HG02981 (cell line): ENCODE results near the gene AEBP1.

Experiments
- ATAC-seq: cut with Tn5 transposase; IDR thresholded peaks from one replicate; pipeline ENCODE4 v1.9.1; 2021; ENCODE audit warnings: mild to moderate bottlenecking, moderate library complexity; ENCODE audit not compliant: unreplicated experiment

Gene AEBP1

DNA sequence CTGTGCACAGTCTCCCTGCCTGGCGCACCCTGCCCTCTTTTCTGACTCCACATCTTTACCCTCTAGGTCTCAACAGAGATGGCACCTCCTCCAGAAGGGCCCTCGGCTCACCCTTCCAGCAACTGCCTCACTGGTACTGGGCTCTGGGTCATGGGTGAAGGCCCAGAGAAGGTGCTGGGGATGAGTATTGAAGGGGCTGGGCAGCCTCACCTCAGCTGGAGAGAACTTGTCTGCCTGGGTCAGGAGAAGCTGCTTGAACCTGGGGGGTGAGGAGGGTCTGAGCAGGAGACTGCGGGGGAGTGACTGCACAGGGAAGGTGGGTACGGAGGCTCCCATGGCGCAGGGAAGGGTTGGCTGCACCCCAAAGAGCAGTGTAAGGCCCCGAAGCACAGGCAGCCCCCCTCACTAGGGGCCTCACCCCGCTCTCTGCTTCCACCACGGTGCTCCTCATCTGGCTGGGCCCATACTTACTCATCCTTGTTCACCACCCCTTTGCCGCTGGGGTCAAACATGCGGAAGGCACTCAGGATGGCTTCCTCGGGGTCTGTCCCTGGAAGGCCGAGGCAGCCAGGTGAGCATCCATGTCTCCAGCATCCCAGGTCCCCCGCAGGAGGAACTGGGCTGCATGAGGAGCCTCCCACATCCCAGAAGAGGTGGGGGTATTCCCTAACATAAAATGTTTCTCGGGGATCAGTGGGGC lies 35.3 kb downstream of the AEBP1 start:
- no peak for ATAC-seq

DNA sequence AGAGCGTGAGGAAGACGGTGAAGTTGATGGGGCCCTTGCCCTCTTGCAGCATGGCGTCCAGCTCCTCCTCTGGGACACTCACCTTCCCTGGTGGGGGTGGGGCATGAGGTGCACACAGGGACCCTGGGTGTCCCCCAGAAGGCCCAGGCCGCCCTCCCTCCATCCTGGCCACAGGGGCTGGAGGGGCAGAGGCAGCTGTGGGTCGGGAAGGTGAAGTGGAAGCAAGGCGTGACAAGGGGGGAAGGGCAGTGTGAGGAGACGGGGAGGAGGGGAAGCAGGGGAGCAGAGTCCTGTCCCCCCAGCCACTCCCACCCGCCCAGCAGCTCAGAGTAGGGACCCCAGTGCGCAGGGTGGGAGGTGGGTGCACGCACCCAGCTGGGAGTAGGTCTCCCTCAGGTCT lies 36.2 kb downstream of the AEBP1 start:
- no peak for ATAC-seq

DNA sequence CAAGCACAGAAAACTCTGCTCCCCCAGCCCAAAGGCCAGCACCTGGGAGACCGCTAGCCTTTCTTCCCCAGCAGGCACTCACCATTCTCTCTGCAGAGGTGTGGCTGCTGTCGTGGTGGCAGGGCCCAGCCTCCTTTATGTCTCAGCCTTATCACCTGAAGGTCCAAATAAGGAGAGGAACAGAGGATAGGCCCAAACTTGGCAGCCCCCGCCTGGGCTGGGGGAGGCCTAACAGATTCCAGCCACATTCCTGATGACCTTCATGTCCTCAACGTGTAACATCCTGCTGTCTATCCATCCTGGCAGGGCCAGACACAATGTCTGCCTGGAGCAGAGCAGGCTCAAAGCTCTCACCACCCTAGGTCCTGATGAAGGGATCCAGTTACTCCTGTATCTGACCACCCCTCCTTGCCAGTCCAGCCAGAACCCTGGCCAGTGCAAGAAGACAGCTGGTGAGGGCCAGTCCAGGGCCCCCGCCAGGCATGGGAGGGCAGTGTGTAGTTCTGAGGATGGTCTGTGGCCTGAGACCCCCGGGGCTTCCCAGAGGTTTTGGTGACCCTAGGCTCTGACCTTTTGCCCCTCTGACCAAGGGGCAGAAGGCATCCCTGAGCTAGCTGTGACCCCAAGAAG lies 37.2 kb downstream of the AEBP1 start, which contains the start of gene MYL7:
Gene MYL7 (minus strand): TSS at position 112 of the 630 bp plus-strand sequence. CDS start 27 bp downstream, at position 85.
- ATAC-seq = no peak

DNA sequence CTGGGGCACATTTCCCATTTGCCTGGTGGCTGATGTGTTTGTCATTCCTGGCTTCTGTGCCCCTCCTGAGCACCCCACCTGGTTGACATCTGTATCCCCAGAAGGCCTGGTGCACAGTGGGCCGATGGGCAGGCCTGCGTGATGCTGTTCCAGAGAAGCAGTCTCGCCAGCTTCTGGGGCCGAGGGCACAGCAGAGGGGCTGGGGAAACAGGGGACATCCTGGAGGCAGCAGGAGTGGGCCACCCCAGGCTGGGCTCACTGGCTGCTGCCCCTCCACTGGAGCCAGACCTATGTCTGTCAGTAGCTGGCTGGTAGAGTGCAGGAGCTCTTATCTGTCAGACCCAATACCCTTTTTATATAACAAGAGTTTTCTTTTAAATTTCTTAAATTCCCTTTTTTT lies 37.9 kb downstream of the AEBP1 start:
- ATAC-seq = no peak

DNA sequence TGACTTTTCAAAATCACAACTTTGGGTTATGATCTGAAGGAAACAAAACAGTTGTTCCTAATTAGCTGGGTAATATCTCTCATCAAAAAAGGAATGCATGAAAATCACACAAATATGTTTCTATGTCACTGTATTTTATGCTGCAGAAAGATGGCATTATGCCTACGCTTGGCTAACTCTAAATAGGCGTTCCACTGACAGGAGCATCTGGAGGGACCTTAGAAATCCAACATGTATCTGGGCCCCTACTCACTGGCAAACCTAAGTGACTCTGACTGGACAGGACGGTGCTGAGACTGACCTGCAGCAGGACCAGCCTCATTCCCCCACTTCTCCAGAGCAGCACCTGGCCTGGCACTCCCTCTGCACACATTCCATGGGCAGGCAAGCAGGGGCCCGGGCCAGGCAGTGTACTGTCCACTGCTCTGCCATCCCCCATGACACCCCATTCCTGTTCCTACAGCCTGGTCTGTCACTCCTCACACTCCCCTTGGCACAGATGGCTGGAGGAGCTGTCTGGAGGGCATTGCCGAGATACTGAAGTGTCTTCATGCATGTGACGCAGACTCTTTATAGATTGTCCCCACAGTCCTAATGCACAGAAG lies 39.6 kb downstream of the AEBP1 start:
- no peak for ATAC-seq

DNA sequence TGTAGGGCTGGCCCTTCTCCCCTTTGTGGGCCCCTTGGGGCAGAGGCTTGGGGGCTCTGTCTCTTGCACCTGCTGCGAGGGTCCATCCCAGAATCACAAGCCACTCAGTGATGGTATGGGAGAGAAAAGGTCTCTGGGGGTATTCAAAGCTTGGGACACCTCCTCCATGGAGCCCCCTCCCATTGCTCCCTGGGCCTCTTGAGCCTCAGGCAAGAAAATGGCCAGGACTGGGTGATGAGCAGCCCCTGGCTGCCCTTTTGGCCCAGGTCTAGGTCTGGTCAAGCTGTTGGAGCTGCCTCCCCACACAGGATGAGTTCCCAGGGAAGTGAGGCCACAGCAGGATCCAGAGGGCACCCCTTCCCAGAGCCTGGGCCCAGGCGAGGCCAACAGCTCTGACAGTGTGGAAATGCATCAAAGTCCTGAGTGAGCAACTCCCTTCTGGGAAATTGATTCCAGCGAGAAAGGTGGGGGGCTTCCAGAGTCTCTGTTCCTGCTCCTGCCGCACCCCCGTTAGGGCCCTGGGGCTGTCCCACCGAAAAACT lies 40.4 kb downstream of the AEBP1 start:
- ATAC-seq = no peak

DNA sequence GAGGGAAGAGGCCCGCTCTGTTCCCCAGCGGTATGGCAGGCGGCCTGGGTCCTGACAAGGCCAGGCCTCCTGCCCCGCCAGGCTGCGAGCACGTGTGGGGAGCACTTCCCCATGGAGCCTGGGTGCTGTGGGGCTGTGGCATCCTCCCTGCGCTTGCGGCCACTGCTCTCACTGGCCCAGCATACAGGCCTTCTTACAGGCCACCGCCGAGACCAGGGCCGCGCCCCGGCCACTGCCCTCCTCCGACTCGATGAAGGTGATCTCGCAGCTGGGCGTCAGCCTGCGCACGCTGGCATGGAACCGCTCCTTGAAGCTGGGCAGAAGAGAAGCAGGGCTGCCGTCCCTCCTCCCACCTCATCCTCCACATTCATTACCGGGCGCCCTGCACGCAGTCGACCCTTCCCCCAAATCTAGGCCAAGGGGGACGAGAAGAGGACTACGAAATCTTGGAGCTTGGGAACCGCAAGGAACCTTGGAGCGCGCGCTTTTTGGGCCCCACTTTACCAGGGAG lies 40.9 kb downstream of the AEBP1 start:
- ATAC-seq = no peak

DNA sequence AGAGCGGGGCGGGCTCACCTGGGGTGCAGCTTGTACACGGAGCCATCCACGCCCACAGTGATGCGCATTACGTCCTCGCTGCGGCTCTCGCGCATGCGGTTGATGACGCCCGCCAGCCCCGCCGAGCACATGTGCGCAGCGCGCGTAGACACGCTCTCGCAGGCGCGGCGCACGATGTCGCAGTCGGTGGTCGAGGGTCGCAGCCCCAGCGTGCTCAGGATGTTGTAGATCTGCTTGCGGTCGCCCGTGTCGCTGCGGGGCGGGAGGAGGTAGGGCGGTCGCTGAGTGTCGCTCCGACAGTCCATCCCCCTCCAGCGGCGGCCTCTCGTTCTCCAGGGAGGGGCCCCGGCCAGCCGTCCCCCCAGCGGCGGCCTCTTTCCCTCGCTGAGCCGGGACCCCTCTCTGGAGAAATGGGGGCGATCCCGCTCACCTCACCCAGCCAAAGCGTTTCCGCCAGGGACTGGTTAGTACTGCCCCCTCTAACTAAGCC lies 41.4 kb downstream of the AEBP1 start:
- no peak for ATAC-seq

DNA sequence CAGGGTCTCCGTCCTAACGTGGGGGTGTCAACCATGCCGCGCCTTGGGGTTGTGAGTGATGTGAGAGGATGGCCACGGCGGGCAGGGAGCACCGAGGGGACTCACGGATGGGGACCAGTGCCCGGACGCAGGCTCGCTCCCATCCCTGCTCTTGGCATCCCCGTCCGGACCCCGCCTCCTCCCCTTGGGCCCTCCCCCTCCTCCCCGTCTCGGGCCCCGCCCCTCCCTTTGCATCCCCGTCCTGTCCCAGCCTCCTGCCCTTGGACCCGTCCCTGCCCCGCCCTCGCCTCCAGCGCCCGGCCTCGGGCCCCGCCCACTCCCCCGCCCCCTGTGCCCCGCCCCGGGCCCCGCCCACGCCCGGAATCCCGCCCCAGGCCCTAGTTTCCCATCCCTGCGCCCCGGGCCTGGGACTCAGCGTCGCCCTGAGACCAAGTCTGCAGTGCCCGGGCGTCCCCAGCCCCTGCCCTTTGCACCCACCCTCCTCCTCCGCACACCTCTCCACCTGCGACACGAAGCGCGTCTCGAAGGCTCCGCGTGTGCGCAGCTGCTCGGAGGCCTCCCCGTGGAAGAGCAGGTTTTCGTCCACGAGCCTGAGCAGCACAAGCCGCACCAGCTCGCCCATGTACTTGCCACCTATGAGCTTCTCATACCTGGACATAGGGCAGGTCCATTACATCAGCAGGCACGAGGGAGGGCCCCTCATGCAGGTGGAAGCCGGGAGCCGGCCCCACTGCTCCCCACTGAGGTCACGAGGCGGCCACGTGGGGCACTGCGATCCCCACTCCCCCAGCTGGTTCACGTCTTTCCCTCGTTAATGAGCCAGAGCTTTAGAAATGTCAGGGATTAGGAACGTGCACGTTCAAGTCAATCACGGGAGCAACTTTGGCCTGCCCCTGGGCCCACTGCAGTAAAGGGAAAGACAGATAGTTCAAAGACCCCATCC lies 42.1 kb downstream of the AEBP1 start:
- ATAC-seq = no peak

DNA sequence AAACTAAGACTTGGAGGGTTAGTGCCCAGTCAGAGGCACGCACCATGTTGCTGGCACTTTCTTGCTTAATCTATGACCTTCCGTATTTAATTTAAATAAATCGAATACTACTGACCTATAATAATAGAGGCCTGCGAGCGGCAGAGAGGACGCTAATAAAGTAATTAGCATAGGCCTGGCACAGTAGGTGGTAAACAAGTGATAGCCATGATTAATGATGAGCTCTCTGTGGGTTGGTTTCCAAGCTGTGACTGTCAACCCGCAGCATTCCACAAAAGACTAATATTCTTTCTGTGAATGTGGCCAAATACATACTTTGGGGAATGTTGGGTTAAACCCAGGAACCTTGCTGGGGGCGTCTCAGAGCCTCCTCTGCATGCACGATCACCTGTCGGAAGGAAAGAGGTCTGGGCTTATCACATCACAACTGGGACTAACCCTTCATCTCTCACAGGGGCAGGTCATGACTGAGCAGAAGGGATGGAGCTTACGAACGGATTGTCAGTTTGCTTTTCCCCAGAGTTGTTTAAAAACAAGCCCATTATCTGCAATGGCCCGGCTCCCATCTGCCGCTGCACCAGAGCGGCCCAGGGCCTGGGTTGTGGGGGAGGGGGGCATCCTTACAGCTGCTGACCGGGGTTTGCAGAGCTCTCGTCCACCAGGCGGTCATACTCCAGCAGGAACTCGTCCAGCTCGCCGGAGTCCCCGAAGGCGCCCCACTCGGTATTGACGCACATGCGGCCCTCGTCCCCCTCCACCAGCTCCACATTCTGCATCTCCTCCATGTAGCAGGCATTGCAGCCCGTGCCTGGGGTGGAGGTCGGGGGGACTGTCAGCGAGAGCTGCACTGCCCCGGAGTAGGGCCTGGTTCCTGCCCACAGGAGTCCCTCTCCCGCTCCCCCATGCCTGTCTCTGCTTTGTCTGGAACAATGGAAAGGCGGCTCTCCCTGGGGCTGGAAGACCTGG lies 43.2 kb downstream of the AEBP1 start:
- ATAC-seq = no peak

DNA sequence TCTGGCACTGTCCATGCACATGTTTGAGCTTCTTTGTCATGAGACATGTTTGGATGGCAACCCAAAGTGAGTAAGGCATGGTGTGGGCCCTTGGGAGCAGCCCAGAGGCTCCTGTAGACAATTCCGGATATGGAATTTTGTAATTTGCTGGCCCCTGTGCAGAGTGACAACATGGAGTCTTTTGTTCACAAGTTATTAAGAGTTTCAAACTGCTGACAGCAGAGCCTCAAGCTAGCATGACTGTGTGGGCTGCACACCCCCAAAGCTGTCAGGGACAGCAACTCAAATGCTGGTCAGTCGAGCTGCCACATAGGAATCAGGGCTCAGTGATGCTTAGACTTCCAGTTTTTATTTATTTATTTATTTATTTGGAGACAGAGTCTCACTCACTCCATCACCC lies 44.0 kb downstream of the AEBP1 start:
- no peak for ATAC-seq

DNA sequence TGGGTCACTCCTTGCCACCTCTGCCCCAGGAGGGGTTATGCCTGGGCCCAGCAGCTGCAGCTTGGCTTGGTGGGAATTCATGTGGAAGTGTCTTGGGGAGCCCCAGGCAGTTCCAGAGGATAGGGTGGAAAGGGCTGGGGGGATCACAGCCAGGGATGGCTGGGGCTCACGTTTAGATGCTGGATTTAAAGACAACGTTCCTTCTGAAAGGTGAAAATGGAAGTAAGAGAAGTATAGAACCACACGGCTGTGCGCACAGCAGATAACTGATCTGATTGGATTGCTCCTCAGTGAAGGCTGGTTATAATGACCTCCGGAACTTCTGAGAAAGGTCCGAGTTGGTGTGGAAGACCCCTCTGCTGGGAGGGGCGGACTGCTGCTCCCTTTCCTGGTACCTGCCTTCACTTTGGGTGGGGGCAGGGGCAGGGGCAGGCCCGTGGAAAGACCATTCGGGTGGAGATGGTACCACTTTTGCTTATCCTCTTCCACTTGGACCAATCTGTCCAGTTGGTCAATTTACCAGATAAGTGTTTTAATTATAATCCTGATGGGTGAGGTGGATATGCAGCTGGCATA lies 44.9 kb downstream of the AEBP1 start:
- ATAC-seq = no peak

DNA sequence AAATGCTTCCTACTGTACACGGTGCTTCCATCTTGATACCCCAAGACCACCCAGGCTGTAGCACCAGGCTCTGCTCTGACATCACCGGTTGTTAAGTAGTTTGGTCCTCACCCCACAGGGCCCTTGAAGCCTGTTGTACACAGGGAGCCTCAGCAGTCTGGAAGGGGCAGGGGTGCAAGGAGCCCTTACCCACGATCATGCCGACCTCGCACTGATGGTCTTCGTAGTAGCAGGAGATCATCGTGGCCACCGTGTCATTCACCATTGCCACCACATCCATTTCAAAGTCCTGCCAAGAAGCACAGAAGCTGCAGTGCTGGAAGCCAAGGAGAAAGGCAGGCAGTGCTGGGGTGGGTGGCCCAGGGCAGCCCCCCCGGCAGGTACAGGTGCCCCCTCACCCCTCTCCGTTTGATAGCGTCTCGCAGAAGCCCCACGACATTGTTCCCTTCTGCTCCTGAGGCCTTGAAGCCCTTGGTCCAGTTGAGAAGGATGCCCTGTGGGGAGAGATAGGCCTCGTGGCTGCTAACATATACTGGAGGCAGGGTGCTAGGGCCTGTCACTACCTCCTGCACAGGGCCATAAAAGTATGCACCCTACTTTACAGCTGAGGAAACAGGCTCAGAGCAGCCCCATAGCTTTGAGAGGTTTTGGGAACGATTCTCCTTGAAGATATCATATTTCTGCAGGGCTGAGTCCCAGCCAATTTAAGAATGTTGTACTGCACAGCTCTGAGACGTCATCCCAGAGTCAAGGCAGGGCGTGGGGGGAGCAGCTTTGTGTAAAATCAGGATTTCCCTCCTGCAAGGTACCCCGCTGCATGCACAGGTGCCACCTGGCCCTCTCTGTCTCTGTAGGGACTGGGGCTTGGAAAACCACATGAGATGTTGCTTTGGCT lies 45.7 kb downstream of the AEBP1 start:
- no peak for ATAC-seq

DNA sequence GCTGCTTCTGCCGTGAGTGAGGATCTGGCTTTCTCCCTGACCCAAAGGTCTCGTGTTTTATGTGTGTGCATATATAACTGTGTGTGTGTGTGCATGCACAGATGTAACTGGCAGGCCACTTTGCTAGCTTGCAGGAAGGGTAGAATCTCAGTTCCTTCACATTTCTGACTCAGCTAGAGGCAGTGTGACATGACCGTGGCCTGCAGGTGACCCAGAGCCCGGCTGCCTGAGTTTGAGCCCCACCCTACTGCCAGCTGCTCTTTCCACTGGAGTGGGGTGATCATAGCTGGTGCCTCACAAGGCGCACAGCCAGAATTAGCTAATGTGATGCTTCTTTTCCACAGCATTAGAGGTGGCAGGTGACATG lies 46.3 kb downstream of the AEBP1 start:
- ATAC-seq = no peak

DNA sequence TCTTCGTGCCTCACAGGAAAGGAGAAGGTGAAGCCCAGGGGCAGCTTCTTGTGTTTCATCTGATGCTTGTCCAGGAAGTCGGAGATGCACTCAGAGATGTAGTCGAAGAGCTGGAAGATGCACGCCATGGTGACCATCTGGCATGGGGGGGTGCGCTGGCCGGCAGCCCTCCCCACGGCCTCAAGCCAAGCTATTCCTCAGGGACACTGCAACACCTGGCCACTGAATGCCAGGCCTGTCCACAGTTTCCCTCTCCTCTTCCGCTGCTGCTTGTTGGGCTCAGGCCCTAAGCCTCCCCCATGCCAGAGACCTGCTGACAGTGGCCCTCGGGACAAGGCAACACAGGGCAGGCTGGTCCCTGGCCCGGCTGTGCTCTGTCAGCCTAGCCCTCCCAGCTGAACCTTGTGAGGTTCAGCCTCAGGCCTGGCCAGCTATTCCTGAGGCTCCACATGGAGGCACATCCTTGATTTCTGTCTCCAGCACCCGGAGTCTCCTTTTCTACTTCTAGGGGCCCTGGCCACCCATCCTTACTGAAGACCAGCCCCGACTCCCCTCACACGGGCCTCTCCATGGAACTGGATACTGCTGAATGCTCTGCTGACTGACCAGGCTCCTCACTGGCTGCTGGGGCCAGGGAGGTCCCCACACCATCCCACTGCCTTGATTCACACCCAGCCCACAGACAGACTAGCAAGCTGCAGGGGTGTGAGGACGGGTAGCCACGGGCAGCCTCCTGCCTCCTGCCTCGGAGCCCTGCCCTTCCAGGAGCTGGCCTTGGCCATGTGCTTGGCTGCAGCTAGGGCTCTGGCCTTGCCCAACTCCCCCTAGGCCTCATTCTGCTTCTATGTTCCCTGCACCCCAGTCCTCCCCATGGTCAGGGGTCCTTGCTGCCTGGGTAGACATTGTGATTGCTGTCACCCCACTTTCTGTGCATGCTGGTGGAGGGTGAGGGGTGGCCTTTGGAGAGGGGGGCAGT lies 47.1 kb downstream of the AEBP1 start:
- no peak for ATAC-seq

DNA sequence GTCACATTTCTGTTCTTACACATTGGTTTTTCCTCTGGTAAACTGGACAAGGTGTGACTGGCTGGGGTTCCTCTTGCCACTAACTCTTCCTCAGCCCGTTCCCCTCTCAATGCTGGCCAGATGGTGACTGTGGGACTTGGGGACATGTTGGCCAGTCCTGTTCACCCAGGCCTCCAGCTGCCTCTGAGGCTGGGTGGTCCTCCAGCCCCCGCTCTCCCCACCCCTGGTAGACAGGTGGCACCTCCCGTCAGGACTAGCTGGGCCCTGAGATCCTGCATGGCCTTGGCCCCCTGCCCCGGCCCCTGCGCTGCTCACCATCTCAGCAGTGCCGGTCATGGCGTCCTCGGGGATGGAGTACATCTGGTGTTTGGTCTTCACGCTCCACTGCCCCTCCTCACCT lies 47.8 kb downstream of the AEBP1 start:
- ATAC-seq = no peak
